C1 segment of cervical spinal cord (tissue), 14 donors: ENCODE results near the gene LGALS9.
"Not testable (repeated sequence)": the region's sequence is repeated elsewhere in the genome, so short reads cannot be mapped to it uniquely, and the experiment has no call there.

Experiments
- DNase-seq, 14 donors: peaks; one replicate each; lab custom pipeline; 2025; lab: John Stamatoyannopoulos, UW

Gene LGALS9

DNA sequence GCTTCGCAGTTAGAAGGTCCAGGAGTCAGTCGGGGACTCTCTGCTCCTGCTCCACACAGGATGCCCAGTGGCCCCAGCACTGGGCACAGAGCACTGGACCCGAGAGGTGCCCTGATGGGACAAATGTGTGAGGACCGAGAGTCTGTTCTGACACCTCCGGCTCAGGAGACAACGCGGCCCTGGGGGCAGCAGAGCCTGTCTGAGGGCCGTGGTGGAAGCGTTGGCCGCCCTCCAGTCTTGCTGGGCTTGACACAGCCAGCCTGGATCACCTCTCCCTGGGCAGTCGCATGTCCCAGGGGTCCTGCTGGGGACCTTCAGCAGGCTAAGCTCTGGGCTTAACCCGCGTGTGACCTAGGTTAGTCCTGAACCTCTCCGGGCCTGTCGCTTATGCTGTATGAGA, 23.1 kb downstream of the LGALS9 start:
- DNase-seq: no peak

DNA sequence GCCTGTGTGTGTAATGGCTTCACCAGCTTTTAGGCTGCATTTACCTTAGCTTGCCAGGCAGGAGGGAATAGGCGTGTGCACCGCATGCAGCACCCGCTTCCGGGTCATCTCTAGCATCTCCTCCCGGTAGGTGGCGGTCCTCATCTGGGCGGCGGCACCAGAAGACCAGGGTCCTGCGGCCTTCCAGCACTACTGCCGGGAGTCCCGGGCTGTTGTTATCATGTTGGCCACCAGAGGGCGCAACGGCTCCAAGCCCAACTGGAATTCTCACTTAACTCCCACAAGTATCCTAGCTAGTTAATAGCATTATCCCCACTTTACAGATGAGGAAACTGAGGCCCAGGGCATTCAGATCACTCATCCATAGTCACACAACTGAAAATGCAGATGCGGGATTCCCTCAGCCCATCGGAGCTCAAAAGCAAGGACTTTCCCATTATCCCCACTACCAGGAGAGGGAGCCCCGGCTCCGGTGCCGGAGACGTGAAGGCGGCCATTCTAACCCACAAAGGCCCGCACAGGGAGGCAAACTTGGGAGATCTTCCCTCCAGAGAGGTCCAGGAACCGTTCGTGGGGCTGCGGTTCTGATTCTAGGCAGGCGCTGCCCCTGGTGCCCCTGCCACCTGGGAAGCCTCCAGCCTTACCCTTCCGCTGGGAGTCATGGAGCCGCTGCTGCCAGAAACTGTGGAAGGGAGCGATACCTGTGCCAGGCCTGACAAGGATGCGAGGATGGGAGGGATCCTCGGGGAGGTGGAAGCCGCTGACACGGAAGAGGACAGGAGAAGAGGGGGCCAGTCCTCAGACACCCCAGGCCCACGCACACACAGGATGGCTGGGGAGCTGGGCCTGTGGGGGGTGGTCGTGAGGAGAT, 23.9 kb downstream of the LGALS9 start:
- peak in 10 of 14 donors; percentile 8 to 70 (median 36) for DNase-seq

DNA sequence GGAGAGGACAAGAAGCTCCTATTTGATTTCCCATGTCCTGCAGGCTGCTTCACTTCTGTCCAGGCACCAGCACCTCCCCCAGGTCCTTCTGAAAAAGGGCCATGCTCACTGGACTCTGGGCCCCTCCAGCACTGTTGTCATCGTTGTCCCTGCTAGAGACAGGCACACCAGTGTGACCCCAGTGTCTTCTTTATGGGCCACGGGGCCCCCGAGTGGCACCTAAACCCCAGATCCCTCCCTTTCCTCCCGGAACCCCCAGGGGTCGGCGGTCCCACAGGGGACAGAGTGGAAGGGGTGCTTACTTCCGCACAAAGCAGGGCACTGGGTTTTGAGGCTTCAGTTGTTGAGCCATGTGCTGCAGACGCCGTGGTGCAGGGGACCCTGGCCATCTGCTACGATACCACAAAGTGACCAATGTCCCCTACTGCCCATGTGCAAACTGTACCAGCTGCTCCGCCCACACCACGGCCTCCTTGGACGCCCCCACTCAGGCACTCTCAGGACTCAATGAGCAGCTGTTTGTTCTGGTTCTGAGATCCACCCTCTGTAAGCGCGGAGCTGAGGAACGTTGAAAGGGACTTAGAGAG, 24.6 kb downstream of the LGALS9 start:
- DNase-seq: not testable (repeated sequence)

DNA sequence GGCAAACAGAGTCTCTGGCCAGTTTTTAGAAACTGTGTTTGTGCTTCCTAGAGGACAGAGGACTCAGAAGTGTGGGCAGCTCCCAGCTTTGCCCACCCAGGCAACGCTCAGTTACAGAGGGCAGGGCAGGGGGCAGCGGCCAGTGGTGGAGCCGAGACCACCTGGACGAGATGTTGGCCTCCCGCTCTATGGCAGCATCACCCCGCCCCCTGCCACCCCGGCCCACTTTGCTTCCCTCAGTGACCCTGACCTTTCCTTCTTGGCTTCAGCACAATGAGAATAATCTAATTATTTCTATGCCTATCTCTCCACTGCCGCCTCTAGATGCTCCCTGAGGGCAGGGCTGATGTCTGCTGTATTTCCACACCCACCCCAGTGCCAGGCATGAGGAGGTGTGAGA, 25.6 kb downstream of the LGALS9 start:
- not testable (repeated sequence) for DNase-seq

DNA sequence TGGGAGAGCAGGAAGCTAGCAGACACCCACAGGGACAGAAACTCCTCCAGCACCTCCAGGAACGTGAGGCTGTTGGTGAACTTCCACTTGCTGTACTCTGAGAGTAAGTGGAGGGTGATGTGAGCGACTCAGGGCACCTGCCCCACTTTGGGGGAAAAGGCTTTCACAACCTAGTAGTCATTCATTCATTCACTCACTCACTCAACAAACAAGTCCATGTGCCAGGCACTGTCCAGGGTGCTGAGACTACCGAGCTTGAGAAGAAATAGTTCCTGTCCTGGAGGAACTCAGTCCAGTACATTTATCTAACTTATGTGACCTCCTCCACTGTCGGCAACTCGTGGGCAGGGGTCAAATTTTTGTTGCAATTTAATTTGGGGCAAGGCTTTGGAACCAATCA, 26.6 kb downstream of the LGALS9 start:
- no peak for DNase-seq

DNA sequence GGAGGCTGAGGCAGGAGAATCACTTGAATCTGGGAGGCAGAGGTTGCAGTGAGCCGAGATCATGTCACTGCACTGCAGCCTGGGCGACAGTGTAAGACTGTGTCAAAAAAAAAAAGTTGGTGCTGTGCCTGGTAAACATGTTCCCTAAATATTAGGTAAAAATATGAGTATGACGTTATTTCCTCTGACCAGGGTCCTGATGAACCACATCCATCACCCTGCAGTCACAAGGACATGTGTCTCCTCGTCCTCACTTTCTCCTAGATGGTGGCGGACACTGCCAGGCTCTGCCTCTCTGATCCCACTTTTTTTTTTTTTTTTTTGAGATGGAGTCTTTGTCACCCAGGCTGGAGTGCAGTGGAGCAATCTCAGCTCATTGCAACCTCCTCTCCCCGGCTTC, 28.7 kb downstream of the LGALS9 start:
- DNase-seq: no peak

- DNase-seq: no peak
These were observed 29.4 kb downstream of the LGALS9 start for GRCh38 chr17:27660436-27660835.

- no peak for DNase-seq
These were observed 33.1 kb downstream of the LGALS9 start for GRCh38 chr17:27663936-27664605.

DNA sequence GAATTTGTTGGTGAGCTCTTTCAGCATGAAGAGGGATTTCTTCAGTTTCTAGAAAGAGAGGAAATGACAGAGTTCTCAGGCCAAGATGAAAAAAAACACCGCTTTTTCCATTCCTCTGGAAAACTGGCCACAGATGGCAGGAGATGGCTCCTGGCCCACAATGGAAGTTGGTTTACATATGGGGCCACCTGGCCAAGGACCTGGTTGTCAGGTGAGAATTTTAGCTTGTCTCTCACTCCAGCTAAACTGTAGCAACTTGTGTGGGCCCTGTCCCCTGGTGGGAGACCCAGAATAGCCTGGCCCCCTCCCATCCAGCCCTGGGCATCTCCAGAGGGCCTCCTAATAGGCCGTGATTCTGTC, 33.6 kb downstream of the LGALS9 start:
- DNase-seq: peak in 2 of 14 donors; percentile 15 to 76

DNA sequence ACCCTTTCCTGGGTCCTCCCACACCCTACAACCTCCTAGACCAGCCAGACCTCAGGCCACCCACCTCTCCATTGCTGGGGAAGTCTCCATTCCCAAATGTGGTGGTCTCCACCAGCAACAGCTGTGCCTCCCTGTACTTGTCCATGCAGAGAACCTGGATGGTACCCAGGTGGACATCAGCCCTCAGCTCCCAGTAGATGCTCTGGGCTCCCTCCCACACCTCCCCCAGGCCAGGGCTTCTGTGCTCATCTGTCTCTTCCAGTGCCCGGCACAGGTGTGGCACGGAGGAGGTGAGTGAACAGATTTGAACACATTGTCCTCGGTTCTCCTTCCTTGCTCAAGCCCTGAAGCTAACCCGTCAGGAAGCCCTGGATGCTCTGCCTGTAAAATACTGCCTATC, 34.6 kb downstream of the LGALS9 start:
- DNase-seq: no peak

DNA sequence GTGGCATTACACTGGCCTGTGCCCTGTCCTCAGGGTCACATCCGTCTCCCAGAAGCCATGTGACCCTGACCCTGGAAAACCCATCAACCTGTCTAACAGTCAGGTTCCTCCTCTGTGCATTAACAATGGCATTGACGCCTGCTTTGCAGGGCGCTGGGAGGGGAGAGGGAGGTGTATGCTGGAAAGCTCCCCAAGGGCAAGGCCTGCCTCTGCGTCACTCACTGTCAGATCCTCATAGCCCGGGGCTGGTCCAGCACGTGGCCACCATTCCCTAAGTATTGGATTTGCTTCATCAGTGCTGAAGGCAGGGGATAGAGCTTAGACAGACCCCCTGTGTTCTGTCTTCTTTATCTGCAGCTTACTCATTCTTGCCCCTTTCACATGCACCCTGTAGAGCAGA, 35.3 kb downstream of the LGALS9 start:
- not testable (repeated sequence) for DNase-seq

GRCh38 chr17:27666831-27667560, 36.0 kb downstream of the LGALS9 start:
- no peak for DNase-seq

DNA sequence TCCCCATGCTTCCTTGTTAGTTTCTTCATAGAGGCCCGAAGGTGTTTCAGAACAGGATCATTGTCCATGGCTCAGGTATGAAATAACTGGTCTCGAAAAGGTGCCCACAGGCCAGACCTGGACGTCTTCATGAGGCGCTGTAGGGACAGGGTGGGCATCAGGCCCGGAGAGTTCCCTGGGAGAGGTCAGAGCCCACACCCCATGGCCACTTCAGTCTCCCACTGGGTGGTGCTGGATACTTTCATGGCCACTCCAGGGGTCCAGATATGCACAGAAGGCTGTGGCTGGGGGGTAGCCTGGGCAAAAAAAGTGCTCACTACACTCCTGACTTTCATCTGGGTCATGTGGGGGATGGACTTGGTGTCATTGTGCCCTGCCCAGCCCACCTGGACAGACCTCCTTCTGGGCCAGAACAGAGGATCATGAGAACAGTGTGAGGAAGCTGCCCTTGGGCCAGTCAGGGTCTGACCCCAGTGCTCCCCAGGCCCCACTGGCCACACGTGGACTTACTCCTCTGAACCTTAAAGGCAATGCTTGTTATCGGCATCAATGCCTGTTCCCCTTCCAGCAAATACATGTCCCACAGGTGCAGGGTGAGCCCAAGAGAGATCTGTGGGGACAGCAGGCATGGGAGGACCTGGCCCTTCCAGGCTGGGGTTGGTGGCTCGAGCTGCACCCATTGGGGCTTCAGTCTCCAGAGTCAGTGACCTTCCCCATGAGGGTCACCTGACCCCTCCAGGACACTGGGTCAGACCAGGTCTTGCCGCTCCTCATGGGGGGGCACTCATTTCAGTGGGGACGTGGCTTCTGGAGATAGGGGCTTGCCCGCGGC, 36.9 kb downstream of the LGALS9 start:
- DNase-seq: no peak

DNA sequence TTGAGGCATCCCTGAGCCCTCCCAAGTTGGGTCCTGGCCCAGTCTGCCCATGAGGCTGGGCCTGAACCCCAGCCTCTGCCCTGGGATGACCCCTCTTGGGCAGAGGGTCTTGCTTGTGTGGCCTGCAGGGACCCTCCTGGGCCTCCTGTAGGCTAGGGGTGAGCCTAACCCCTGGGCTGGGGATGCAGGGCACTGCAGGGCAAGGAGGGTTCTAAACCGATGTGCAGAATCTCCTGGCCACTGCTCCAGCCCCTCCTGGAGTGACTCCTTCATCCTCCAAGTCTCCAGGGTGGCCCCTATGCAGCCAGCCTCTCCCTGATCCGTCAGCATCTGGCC, 37.5 kb downstream of the LGALS9 start:
- DNase-seq: no peak

- DNase-seq: no peak
These were observed 38.1 kb downstream of the LGALS9 start for GRCh38 chr17:27669136-27669535.

DNA sequence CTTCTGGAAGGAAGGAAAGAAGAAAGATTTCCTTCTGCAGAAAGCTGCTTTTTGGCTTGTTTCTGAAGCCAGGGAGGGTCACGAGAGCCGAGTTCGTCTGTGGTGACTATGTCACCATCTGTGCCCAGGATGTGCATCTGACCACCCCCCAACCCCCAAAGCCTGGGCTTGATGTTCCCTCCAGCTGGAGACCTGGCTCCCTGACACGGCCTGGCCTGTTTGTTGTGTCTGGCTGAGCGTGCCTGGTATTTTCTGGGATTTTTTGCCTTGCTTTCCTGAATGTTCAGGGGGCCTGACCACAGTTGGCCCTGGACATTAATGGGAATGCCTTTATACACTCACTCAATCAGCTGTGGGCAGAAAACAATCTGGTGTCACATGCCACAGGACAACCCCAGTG, 38.9 kb downstream of the LGALS9 start:
- DNase-seq: peak in 1 of 14 donors; percentile 27

DNA sequence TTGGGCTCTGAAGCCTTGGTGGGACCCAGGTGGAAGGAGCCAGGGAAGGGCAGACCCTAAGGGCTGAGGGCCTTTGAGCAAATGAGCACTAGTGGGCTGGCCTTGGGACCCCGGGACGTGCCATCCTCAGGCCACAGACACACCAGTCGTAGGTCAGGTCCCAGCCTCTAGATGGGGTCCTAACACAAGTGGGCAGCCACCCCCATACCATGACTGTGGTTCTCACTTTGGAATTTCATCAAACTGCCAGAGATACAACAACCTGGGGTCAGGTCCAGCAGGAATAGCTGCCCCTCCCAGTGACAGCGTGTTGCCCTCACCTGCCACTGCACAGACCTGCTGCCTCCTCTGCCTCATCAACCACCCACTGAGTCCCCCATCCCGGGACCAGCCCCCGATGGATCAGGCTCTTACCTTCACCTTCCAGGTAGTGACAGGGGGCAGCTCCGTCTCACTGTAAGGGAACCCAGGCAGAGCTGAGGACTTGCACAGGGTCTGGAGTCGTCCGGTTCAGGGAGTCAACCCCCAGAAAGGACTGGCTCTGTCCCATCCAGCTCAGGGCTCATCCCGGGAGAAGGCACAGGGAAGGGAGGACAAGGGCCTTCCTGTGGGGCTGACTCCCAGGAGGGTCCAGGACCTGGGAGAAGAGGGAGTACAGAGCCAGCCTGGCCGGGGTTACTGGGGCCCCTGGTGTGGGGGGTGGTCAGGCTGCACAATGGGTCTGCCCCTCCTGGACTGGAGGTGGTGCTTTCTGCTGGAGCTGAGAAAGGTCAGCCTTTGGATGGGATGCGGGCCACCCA, 40.0 kb downstream of the LGALS9 start:
- DNase-seq: no peak

DNA sequence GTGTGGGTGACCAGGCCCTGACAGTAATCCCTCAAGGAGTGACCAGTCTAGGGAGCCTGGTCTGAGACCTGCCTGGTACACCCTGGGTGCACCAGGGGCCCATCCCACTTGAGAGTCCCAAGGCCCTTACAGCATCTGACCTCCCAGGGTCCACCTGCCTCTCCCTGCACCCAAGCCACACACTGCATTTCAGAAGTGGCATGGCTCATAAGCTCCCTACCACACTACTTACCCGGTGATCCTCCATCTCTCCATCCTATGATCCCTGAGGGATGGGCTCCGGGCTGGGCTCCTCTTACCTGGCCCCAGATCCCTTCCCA, 40.6 kb downstream of the LGALS9 start:
- no peak for DNase-seq

DNA sequence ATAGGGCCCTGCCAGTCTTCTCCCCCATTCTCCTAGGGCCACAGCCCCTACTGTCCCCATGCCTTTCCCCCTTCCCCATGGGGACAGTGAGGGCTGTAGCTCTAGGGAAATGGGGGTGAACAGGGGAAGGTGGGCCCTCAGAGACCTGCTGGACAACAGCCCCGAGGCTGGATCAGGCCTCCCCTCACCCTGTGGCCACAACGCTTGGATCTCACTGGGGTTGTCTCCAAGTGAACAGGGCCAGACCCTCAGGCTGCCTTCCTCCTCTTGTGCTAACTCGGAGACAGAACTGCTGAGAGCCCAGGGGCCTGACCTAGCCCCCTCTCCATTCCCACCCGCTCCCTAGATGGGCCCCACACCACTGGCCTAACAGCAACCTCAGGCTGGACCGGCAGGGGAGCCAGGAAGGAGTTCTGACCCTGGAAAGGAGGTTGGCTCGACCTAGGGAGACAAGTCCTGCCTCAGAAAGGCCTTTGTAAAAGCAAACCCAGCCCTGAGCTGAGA, 41.0 kb downstream of the LGALS9 start:
- DNase-seq: not testable (repeated sequence)

DNA sequence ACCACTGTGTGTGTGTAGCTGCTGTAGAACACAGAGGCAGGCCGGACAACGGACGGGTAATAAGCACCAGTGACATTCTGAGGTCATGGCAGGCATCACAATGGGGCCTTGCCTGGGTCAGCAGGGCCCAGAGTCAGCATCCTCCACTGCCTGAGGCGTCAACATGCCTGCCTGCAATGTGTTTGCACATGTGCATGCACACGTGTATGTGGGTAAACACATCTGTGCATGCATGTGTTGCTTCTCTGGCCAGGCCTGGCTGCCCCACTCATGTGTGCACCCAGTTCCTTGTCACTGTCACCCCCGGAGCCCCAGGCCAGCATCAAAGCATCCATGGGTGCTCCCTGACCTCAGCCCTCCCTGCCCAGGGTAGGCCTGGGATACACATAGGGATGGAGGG, 43.3 kb downstream of the LGALS9 start:
- no peak for DNase-seq
